Activated T-helper 9 cell treated with anti-CD3 and anti-CD28 coated beads, Interleukin-2, amount 50 U/mL, for 16 hours (primary cell): ENCODE results near the gene GAB2.
A peak's percentile ranks its signal among the peaks of the same experiment; 100 is the strongest.
"Not testable (repeated sequence)": the region's sequence is repeated elsewhere in the genome, so short reads cannot be mapped to it uniquely, and the experiment has no call there.

ENCODE experiments used
- DNase-seq: peaks from one replicate; pipeline ENCODE4 v3.0.0-alpha.2; 2020; ENCODE audit warnings: low read depth

GAB2 gene, protein sequence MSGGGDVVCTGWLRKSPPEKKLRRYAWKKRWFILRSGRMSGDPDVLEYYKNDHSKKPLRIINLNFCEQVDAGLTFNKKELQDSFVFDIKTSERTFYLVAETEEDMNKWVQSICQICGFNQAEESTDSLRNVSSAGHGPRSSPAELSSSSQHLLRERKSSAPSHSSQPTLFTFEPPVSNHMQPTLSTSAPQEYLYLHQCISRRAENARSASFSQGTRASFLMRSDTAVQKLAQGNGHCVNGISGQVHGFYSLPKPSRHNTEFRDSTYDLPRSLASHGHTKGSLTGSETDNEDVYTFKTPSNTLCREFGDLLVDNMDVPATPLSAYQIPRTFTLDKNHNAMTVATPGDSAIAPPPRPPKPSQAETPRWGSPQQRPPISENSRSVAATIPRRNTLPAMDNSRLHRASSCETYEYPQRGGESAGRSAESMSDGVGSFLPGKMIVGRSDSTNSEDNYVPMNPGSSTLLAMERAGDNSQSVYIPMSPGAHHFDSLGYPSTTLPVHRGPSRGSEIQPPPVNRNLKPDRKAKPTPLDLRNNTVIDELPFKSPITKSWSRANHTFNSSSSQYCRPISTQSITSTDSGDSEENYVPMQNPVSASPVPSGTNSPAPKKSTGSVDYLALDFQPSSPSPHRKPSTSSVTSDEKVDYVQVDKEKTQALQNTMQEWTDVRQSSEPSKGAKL

DNA sequence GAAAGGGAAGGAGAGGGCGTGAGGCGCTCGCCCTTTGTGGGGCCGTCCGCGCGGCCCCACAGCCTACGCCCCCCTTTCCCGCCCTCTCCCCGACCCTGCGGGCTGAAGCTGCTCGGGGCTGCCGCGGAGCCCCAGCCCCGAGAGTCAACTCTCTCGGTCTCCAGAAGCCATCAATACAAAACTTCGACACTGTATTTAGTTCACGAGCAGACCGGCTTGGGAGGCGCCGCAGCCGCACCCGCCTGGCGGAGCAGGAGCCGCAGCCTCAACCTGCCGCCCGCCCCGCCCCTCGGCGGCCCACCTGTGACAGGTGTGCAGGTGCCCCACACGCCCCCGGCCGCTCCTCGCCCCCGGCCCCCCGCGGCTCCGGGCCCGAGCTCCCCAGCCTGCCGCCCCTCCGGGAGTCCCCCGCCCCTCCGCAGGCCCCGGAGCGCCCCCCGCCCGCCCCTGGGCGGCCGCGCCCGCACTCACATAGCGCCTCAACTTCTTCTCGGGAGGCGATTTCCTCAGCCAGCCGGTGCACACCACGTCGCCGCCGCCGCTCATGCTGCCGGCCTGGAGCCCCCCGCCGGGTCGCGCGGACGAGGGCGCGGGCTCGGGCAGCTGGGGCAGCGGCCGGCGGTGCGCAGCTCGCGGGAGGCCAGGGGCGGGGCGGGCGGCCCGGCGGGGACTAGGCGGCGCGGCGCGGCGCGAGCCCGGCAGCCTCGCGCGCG is at the start of gene GAB2:
Gene GAB2 (minus strand): TSS at position 646 of the 713 bp plus-strand sequence. CDS start 100 bp downstream, at position 546.
- peak; percentile 9 for DNase-seq

DNA sequence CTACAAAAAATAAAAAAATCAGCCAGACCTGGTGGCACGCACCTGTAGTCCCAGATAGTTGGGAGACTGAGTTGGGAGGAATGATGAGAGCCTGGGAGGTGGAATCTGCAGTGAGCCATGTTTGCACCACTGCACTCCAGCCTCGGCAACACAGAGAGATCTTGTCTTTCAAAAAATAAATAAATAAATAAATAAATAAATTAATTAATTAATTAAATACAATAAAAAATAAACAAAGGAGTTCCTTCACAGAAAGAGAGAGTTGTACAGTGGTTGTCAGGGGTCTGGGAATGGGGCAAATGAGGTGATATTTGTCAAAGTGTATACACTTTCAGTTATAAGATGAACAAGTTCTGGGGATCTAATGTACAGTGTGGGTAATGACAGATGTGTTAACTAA is 49.8 kb upstream of the GAB2 start:
- no peak for DNase-seq

DNA sequence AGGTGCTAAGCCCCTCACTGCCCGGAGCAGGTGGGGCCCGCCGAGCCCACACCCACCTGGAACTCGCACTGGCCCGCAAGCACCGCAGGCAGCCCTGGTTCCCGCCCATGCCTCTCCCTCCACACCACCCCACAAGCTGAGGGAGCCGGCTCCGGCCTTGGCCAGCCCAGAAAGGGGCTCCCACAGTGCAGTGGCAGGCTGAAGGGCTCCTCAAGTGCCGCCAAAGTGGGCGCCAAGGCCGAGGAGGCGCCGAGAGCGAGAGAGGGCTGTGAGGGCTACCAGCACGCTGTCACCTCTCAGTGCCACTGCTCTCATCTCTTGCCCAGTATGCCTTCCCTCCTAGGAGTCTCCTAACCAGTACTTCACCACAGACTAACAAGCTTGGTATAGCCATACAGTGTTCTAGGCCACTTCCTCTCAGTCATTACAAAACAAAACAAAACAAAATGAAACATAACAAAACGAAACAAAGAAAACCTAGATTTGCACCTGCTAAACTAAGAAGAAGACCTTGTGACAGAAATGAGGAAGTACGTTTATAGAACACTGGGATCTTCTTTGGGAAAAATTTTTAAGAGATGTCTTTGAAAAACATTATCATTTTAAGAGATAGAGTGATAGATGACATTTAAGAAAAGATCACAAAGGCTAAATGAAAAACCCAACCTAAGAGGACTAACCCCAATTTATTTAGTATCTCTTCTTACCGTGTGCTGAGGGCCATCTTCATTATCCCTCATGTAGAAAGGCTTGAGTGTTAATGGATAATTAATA is 47.7 kb upstream of the GAB2 start:
- no peak for DNase-seq

DNA sequence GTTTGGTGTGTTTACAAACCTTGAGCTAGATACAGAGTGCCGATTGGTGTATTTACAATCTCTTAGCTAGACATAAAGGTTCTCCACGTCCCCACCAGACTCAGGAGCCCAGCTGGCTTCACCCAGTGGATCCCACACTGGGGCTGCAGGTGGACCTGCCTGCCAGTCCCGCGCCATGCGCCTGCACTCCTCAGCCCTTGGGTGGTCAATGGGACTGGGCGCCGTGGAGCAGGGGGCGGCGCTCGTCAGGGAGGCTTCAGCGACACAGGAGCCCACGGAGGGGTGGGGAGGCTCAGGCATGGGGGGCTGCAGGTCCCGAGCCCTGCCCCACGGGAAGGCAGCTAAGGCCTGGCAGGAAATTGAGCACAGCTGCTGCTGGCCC is 47.2 kb upstream of the GAB2 start:
- not testable (repeated sequence) for DNase-seq

DNA sequence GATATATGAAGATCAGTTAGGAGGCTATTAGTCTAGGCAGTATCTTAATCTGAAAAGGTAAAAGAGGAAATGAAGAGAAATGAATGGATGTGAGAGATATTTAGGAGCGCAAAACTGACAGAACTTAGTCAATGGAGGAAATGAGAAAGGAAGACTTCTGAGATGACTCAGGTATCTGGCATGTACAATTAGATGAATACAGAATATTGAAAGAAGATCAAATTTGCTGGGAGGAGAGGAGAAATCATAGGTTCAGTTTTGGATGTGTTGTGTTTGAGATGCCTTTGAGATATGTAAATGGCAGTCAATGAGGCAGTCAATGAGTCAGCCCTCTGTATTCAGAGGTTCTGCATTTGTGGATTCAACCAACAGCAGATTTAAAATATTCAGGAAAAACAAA is 42.9 kb upstream of the GAB2 start:
- no peak for DNase-seq

DNA sequence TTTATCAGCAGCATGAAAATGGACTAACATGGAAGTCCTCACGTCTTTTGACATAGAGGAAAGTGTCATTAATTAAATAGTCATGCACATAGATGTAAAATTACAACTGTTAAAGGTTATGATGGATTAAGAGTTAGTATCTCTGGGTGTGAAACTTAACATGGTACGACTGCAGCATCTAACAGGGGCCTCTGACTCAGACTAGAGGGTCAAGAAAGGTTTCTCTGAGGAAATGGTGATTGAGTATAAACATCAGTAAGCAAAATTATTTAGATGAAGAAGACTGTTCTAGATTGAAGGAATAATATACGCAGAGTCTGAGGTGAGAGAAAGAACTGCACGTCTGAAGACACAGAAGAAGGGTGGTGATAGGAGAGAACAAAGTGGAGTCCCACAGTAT is 42.1 kb upstream of the GAB2 start:
- no peak for DNase-seq

GRCh38 chr11:78457448-78457847 is 39.8 kb upstream of the GAB2 start:
- no peak for DNase-seq

GRCh38 chr11:78453140-78453935 is 35.7 kb upstream of the GAB2 start:
- no peak for DNase-seq

DNA sequence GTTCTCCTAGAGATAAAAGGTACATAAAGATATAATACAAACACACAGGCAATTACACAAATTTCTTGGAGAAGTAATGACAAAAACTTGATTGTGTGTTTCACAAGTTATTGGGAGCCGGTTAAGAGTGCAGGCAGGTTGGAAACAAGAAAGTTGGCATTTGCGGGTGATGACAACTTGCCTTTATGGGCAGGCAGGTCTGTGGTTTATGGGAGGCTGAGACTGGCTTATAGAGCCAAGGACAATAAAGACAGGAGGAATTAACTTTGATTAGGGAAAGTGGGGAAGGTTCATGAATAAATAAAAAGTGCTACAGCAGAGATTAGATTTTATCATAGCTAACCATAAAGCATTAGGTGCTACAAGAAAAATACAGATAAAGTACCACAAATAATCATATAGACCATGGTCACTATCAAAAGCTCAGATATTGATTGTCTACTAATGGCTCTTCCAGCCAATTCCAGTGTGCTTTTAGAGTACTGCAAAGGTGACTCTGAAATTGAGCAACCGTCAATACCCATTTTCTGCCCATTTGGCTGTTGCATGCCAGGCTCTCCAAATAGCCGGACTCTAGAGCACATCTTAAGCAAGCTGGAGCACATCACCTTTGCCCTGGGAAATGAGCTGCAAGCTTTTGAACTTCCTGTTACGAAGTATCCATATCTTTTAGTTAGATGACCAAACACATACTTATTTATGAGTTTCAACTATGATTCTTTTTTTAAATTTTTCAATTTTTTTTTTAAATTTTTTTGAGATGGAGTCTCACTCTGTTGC is 33.9 kb upstream of the GAB2 start:
- no peak for DNase-seq

GRCh38 chr11:78450866-78451265 is 33.2 kb upstream of the GAB2 start:
- DNase-seq, result no peak

DNA sequence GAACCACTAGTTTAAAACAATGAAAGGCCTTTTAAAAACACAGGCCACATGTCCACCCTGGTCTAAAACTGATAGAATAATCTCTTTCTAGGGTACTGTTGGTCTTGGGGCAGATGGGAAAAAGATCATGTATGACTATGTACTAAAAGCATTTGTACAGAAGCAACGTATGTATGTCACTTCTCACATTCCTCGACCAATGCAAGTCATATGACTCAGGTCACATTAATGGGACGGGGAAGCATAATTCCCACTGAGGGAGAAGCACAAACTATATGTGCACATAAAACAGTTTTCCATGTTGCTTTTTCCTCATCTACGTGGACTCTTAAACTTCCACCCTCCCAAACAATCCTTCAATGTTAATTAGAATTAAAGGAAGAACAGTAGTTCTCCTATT is 32.2 kb upstream of the GAB2 start:
- DNase-seq, result no peak

DNA sequence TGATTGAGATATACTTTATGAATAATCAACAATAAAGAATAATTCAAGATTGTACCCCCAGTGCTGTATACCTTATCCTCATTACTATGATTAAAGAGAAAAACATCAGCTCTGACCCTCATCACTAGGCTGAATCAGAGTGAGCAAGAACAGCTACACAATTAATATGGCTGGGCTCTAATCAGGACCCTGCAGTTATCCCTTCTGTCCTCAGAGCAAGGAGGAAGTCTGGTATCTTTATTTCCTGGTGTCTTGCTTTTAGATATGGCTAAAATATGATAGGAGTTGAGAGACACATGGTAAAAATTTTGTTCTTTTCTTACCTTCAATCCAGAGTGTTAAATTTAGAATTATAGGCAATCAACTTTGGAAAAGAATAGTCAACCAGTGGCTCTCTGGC is 28.6 kb upstream of the GAB2 start:
- no peak for DNase-seq

GRCh38 chr11:78444726-78445125 is 27.1 kb upstream of the GAB2 start:
- DNase-seq, result no peak

DNA sequence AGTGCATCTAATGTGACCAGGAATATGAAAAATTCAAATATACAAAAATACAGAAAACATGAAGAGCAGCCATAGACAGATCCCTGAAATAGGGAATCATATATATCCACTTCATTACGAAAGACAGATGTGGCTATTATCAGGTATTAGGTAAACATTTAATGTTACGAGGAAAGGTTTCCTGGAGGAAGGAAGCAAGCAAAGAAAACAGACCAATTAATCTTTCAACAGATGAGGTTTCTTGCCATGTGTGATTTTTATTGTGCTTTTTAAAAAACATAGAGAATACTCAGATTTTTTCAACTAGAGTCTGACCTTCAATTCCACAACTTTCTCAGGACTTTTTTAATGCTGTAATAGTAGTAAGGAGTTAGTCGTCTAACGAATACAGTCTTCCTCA is 24.3 kb upstream of the GAB2 start:
- DNase-seq, result no peak

GRCh38 chr11:78438298-78438975 is 20.8 kb upstream of the GAB2 start:
- DNase-seq, result no peak

GRCh38 chr11:78432956-78433355 is 15.3 kb upstream of the GAB2 start:
- no peak for DNase-seq

- no peak for DNase-seq
Observed at GRCh38 chr11:78432058-78432515, 14.5 kb upstream of the GAB2 start.

DNA sequence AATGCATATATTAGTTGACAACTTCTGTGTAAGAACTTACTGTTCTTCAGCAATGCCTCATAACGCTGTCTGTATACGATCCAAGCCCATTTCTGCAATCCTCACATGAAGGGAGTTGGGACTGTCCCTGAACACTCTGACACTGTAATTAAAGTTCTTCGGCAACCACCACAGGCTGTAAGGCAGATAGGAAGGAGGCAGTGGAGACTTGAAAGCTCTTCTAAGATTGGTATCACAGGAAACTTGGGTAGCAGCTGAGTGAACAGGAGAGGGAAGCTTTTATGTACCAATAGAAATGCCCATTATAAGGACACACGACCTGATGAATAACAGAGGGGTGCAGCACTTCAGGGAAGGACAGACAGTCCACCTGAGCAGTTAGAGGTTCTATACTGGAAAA is 12.0 kb upstream of the GAB2 start:
- no peak for DNase-seq

- DNase-seq, result no peak
Observed at GRCh38 chr11:78429209-78429608, 11.6 kb upstream of the GAB2 start.

DNA sequence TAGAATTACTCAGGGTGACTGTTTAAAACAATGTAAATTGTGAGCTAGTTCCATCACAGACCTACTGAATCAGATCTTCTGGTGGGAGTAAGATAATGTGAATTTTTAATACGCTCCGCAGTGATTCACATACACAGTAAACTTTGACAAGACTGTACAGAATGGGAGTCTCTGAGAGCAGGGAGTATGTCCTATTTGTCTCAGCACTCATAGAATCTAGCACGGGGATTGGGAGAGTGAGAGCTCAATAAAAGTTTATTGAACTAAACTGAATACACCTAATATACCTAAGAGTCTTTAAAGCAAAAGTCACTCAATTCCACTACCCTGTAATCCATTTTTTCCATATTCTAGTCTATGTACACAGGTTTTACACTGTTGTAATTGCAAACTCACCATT is 11.2 kb upstream of the GAB2 start:
- DNase-seq, result no peak
